ENCODE measurements around the gene ESAM. TPM values are rescaled to one million over a fixed set of nuclear protein-coding genes. Genes with fewer than 3 reads are reported as not detected.
A peak's percentile ranks its signal among the peaks of the same experiment; 100 is the strongest.

Gene ESAM
- total and polyA plus RNA-seq, 2 of the 8 experiments (the other 6 are each of a cell fraction or from before 2014, with no cell fraction given) = 0.09 TPM; not detected in 1

DNA sequence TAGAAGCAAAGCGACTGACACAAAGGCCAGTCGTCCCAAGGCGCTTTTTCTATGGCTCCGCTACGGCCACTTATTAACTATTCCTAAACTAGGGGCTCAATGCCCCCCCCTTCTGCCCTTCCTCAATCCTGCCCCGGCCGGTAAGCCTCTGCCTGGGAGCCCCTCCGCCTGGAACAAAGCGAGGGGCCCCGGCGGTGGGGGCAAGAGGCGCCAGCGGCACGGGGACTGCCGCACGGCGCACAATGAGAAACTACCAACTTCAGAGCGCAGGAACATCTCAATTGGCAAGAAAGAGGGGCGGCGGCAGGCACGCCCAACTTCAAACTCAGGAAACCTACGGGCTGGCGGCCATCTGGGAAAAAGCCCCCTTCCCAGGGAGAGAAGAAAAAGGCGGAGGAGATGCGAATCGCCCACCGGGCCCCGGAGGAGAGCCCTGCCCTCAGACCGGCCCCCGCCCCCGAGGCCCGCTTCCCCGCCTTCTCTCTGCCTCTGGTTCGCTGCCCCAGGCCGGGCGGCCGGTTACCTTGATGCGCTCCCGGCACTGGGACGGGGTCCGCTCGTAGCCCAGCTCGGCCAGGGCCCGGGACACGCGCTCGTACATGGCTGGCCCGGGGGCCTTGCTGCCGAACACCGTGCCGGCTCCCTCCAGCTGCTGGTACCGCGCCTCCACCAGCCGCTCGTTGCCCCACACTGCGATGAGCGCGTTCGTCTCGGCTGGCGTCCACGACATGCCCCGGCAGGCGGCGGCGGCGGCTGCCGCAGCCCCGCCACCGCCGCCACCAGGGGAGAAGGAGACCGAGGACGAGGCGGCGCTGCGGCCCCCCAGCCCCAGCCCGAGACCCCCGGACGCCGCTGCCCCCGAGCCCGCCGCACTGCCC, 37.5 kb upstream of the ESAM start (continued):
- TF ChIP-seq, protein P1, sequence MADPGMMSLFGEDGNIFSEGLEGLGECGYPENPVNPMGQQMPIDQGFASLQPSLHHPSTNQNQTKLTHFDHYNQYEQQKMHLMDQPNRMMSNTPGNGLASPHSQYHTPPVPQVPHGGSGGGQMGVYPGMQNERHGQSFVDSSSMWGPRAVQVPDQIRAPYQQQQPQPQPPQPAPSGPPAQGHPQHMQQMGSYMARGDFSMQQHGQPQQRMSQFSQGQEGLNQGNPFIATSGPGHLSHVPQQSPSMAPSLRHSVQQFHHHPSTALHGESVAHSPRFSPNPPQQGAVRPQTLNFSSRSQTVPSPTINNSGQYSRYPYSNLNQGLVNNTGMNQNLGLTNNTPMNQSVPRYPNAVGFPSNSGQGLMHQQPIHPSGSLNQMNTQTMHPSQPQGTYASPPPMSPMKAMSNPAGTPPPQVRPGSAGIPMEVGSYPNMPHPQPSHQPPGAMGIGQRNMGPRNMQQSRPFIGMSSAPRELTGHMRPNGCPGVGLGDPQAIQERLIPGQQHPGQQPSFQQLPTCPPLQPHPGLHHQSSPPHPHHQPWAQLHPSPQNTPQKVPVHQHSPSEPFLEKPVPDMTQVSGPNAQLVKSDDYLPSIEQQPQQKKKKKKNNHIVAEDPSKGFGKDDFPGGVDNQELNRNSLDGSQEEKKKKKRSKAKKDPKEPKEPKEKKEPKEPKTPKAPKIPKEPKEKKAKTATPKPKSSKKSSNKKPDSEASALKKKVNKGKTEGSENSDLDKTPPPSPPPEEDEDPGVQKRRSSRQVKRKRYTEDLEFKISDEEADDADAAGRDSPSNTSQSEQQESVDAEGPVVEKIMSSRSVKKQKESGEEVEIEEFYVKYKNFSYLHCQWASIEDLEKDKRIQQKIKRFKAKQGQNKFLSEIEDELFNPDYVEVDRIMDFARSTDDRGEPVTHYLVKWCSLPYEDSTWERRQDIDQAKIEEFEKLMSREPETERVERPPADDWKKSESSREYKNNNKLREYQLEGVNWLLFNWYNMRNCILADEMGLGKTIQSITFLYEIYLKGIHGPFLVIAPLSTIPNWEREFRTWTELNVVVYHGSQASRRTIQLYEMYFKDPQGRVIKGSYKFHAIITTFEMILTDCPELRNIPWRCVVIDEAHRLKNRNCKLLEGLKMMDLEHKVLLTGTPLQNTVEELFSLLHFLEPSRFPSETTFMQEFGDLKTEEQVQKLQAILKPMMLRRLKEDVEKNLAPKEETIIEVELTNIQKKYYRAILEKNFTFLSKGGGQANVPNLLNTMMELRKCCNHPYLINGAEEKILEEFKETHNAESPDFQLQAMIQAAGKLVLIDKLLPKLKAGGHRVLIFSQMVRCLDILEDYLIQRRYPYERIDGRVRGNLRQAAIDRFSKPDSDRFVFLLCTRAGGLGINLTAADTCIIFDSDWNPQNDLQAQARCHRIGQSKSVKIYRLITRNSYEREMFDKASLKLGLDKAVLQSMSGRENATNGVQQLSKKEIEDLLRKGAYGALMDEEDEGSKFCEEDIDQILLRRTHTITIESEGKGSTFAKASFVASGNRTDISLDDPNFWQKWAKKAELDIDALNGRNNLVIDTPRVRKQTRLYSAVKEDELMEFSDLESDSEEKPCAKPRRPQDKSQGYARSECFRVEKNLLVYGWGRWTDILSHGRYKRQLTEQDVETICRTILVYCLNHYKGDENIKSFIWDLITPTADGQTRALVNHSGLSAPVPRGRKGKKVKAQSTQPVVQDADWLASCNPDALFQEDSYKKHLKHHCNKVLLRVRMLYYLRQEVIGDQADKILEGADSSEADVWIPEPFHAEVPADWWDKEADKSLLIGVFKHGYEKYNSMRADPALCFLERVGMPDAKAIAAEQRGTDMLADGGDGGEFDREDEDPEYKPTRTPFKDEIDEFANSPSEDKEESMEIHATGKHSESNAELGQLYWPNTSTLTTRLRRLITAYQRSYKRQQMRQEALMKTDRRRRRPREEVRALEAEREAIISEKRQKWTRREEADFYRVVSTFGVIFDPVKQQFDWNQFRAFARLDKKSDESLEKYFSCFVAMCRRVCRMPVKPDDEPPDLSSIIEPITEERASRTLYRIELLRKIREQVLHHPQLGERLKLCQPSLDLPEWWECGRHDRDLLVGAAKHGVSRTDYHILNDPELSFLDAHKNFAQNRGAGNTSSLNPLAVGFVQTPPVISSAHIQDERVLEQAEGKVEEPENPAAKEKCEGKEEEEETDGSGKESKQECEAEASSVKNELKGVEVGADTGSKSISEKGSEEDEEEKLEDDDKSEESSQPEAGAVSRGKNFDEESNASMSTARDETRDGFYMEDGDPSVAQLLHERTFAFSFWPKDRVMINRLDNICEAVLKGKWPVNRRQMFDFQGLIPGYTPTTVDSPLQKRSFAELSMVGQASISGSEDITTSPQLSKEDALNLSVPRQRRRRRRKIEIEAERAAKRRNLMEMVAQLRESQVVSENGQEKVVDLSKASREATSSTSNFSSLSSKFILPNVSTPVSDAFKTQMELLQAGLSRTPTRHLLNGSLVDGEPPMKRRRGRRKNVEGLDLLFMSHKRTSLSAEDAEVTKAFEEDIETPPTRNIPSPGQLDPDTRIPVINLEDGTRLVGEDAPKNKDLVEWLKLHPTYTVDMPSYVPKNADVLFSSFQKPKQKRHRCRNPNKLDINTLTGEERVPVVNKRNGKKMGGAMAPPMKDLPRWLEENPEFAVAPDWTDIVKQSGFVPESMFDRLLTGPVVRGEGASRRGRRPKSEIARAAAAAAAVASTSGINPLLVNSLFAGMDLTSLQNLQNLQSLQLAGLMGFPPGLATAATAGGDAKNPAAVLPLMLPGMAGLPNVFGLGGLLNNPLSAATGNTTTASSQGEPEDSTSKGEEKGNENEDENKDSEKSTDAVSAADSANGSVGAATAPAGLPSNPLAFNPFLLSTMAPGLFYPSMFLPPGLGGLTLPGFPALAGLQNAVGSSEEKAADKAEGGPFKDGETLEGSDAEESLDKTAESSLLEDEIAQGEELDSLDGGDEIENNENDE (IDR thresholded peaks at IDR 0.05; ENCODE audit: insufficient replicate concordance, low read length) = no peak
- TF ChIP-seq CREB1 (IDR thresholded peaks at IDR 0.05) (no peak), CHD1 (IDR thresholded peaks at IDR 0.05; ENCODE audit: low read depth, low read length) (no peak), RXRA (IDR thresholded peaks at IDR 0.05; ENCODE audit: insufficient read depth, low read depth, low read length) (no peak), SIN3A (conservative IDR thresholded peaks at IDR 0.05 in 1 of 2, IDR thresholded peaks at IDR 0.05 in 1 of 2; ENCODE audit: low read depth in 1 of 2, low read length in 2 of 2) (peak in 1 of 2 experiments; percentile 27; a peak in 1 of 4 replicates), HDAC6 (IDR thresholded peaks at IDR 0.05; ENCODE audit: low read depth, low read length) (no peak), RBBP5 (IDR thresholded peaks at IDR 0.05; ENCODE audit: borderline replicate concordance, low read depth, low read length) (no peak), KDM5A (IDR thresholded peaks at IDR 0.05; ENCODE audit: low read length) (no peak)
- TF ChIP-seq, protein P2, sequence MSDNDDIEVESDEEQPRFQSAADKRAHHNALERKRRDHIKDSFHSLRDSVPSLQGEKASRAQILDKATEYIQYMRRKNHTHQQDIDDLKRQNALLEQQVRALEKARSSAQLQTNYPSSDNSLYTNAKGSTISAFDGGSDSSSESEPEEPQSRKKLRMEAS (IDR thresholded peaks at IDR 0.05) = peak; percentile 49; the same call in 1 of the 2 replicates
